ENCODE data around the gene ZNF646.
"Not testable (repeated sequence)": the region's sequence is repeated elsewhere in the genome, so short reads cannot be mapped to it uniquely, and the experiment has no call there.

Gene ZNF646

DNA sequence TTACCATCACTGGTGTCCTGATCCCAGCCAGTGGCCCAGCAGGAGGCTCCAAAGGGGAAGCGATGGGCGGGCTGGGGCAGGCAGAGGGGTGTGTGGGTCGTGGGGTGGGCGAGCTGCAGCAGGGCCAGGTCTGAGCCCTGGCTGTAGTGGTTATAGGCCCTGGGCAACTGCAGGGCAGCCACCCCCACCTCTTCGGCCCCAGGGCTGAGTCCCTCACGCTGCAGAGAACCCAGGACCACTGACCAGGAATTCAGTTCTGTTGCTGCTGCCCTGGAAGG, 12.3 kb downstream of the ZNF646 start:
- Mint-ChIP-seq H3K4me1 (peaks cover 27% of the 10 kb centered on the region), H3K27ac (no peak overlapping the region), H3K27me3 (no peaks in the 10 kb centered on the region), H3K9me3 (no peaks in the 10 kb centered on the region), H3K4me3 (no peak overlapping the region)
- ATAC-seq (no peak), DNase-seq (no peak)

DNA sequence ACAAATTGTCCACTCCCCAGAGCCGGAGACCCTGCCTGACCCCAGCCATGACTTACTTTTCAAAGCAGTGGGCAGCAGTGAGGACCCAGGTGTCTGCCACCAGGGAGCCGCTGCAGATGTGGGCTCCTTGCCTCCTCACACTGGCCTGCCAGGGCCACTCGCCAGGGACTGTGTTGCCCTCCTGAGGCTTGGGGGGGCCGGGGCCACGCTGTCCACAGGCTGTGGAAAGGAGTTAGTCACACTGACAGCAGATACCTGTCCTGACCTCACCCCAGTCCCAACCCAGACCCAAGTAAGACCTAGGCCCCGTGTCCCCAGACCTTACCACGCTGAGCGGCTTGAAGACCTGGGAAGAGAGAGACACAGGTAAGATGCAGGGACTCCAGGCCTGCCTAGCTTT, 13.3 kb downstream of the ZNF646 start:
- peaks cover 19% of the 10 kb centered on the region for H3K4me1 Mint-ChIP-seq
- H3K27me3 Mint-ChIP-seq, result no peaks in the 10 kb centered on the region
- H3K4me3 Mint-ChIP-seq, result no peak overlapping the region
- no peak overlapping the region for H3K27ac Mint-ChIP-seq
- no peaks in the 10 kb centered on the region for H3K9me3 Mint-ChIP-seq
- ATAC-seq, result no peak
- no peak for DNase-seq

DNA sequence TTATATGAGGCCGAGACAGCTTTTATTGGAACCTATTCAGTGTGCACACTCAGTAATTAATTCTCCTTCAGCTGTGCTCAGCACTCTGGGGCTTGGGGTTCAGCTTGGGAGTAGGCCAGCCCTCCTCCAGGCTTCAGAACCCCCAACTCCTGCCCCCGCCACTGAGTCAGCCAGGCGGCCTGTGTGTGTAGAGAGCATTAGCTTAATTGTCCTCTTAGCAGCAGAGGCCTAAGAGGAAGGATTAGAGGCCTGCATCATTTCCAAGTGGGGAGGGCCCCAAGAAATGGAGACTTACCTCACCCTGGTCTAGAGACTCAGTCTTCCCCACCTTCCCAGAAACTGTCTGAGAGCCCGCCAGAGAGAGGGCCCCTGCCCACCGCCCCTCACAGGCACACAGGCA, 13.7 kb downstream of the ZNF646 start:
- Mint-ChIP-seq H3K4me3 (no peak overlapping the region), H3K9me3 (no peaks in the 10 kb centered on the region), H3K4me1 (peaks cover 24% of the 10 kb centered on the region), H3K27me3 (no peaks in the 10 kb centered on the region), H3K27ac (no peak overlapping the region)
- ATAC-seq, result no peak
- no peak for DNase-seq

DNA sequence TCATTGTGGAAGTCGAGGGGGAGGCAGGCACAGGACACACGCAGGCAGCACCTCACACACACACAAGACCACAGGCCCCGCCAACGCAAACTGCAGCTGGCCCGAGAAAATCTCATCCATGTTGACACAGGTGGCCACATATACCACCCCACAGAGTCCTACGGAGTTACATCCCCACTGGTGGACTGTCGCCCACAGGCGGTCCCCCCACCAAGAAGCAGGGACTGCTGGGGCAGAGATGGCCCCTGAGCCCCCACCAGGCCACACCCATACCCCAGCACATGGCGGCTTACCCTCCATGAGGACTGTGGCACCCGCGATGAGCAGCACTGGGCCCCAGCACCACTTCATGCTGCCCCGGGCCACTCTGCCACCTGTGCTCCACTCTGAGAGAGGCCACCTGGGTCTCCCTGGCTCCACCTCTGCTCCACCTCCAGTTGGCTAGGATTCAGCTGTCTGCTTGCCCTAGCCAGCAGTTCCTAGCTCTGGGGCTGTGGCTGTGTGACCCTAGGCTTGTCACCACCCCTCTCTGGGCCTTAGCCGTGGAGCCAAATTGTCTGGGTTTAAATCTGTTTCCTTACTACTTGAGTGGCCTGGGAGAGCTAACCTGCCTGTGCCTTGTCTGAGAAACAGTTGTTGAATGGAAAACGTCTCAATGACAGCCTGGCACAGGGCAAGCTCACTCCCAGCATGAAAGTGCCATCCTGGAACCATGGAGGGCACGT, 14.4 kb downstream of the ZNF646 start, which contains the start of gene PRSS53:
PRSS53 (minus strand) TSS at position 485 of the 725 bp plus-strand sequence; CDS start at position 351, 134 bp downstream.
- Mint-ChIP-seq H3K4me1 (peaks cover 30% of the 10 kb centered on the region), H3K27me3 (no peaks in the 10 kb centered on the region), H3K9me3 (no peaks in the 10 kb centered on the region), H3K4me3 (no peak within 1 kb of the TSS), H3K27ac (peak within 1 kb of the TSS in 1 of 2 donors; percentile 50)
- ATAC-seq (no peak), DNase-seq (no peak)

DNA sequence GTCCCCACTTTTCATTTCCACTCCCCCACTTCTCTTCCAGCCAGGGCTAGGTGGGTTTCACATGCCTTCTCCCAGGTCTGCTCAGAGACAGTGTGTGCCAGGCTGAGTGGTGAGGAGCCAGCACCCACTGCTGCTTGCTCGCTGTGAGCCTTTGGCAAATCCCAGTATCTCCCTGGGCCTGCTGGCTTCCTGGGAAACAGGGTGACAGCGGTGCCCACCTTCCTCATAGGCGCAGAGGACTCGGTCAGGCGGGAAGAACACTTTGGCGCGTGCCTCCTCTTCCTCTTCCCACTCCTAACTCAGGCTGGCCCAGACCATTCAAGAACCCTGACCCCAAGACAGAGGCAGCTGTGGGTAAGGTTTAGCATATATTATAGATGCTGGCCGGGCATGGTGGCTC, 15.0 kb downstream of the ZNF646 start:
- Mint-ChIP-seq H3K27ac (peak overlapping the region in 1 of 2 donors; percentile 50), H3K4me1 (peaks cover 36% of the 10 kb centered on the region), H3K9me3 (no peaks in the 10 kb centered on the region), H3K4me3 (no peak overlapping the region), H3K27me3 (no peaks in the 10 kb centered on the region)
- DNase-seq (no peak), ATAC-seq (no peak)

DNA sequence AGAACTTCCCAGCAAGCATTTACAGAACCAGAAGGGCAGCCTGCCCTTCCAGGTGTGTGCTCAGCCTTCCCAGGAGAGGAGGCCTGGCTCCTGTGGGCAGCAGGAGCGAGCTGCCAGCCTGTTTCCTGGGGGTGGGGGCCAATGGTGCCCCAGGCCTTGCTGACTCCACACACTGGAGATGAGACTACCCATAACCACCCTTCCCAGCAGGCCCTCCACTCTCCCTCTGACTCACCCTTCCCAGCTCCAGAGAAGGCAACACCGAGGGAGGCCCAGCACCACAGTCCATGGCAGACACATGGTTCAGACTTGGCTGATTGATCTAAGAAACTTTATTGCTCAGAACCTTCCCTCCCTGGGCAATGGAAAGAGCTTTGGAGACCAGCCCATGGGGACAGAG, 16.3 kb downstream of the ZNF646 start:
- Mint-ChIP-seq H3K27ac (no peak overlapping the region), H3K9me3 (peaks cover 0 to 2% of the 10 kb centered on the region in 2 donors), H3K4me3 (no peak overlapping the region), H3K4me1 (peaks cover 46% of the 10 kb centered on the region), H3K27me3 (no peaks in the 10 kb centered on the region)
- no peak for ATAC-seq
- no peak for DNase-seq

DNA sequence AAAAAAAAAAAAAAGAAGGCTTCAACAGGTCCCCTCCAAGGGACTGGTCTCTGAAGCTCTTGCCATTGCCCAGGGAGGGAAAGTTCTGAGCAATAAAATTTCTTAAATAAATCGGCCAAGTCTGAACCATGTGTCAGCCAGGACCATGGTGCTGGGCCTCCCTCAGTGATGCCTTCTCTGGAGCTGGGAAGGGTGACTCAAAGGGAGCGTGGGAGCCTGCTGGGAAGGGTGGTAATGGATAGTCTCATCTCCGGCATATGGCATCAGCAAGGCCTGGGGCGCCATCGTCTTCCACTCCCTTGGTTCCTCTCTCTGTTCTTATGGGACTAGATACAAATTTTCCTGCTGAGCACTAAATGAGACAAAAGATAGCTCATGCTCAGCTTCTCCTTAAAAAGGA, 18.1 kb downstream of the ZNF646 start:
- Mint-ChIP-seq H3K27me3 (no peaks in the 10 kb centered on the region), H3K4me1 (peaks cover 52% of the 10 kb centered on the region), H3K9me3 (peaks cover 0 to 5% of the 10 kb centered on the region in 2 donors), H3K27ac (no peak overlapping the region), H3K4me3 (no peak overlapping the region)
- ATAC-seq (no peak), DNase-seq (no peak)

DNA sequence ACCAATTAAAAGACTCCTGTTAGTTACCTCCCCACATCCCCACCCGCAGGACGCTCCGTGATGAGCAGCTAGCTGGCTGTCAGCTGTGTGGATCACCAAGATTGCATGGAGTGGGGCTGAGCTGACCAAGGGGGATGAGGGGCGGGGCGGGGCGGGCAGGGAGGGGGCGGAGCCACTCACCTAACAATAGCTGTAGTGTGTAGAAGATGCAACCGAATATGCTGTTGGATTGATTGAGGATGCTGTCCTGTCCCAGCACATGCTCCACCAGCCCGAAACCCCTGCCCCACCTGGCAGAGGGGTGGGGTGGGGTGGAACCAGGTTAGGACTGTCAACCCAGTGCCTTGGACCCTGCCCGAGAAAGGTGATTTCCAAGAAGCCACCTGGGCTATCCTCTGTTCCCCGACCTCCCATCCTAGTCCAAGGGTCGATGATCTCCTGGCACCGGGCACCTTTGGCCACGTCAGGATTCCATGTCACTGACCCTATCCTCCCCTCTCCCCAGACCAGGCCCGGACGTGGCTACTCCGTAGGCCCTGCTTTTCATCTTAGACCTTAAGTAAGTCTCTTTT, 19.0 kb downstream of the ZNF646 start:
- H3K4me1 Mint-ChIP-seq, result peaks cover 50% of the 10 kb centered on the region
- H3K9me3 Mint-ChIP-seq, result peaks cover 0 to 5% of the 10 kb centered on the region in 2 donors
- peak overlapping the region; percentile 40 to 67 for H3K4me3 Mint-ChIP-seq
- no peak for DNase-seq
- ATAC-seq, result no peak
- H3K27ac Mint-ChIP-seq, result no peak overlapping the region
- H3K27me3 Mint-ChIP-seq, result no peaks in the 10 kb centered on the region

DNA sequence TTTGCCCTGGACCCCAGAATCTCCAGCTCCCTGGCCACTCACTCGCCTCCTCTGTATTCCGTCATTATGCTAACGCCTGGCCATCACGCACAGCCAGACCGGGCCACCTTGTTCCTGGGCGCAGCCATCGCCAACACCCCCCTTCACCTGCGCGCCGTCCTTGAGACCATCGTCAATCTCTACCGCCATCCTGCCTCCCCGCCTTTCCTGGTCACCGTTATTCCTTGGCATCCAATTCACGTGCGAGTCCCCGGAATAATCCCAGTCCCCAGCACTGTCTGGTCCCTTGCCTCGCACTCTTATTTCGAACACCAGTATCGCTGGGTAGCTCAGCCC, 19.8 kb downstream of the ZNF646 start:
- H3K4me3 Mint-ChIP-seq, result peak overlapping the region; percentile 95 to 98
- DNase-seq (no peak), ATAC-seq (no peak)
- peaks cover 0 to 5% of the 10 kb centered on the region in 2 donors for H3K9me3 Mint-ChIP-seq
- no peaks in the 10 kb centered on the region for H3K27me3 Mint-ChIP-seq
- H3K27ac Mint-ChIP-seq, result peak overlapping the region; percentile 97 to 98
- H3K4me1 Mint-ChIP-seq, result peaks cover 42% of the 10 kb centered on the region

DNA sequence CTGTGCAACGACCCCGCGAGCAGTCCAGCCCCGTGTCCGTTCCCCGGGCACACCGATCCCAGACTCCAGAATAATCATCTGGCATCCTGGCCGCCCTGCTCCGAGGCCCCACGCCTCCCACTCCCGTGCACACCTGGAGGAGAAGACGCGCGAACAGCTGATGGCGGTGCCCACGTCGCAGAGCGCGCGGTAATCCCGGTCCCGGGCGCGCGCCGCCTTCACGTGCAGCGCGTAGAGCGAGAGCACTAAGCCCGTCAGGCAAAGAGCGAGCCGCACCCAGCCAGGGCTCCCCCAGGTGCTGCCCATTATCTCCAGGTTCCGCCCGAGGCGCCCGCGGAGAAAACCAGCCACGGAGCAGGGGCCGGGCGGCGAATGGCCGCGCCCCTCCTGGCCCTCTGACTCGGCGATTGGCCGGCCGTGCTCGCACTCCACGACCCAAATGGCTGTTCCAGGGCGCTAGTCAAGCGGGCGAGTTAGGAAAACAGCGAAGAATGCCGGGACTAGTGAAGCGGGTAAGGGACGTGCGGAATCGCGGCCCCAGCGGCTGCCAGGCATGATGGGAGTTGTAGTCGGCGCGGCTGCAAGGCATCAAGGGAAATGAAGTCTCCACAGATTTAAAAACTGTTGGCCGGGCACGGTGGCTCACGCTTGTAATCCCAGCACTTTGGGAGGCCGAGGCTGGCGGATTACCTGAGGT, 20.4 kb downstream of the ZNF646 start, which contains the start of gene VKORC1:
VKORC1 (minus strand) TSS at position 374 of the 697 bp plus-strand sequence; CDS start at position 306, 68 bp downstream.
- ATAC-seq (peak; percentile 95), DNase-seq (peak; percentile 88 to 91)
- no peaks in the 10 kb centered on the region for H3K27me3 Mint-ChIP-seq
- peak within 1 kb of the TSS; percentile 95 to 98 for H3K4me3 Mint-ChIP-seq
- H3K9me3 Mint-ChIP-seq, result peaks cover 0 to 5% of the 10 kb centered on the region in 2 donors
- peak within 1 kb of the TSS; percentile 97 to 98 for H3K27ac Mint-ChIP-seq
- H3K4me1 Mint-ChIP-seq, result peaks cover 41% of the 10 kb centered on the region

DNA sequence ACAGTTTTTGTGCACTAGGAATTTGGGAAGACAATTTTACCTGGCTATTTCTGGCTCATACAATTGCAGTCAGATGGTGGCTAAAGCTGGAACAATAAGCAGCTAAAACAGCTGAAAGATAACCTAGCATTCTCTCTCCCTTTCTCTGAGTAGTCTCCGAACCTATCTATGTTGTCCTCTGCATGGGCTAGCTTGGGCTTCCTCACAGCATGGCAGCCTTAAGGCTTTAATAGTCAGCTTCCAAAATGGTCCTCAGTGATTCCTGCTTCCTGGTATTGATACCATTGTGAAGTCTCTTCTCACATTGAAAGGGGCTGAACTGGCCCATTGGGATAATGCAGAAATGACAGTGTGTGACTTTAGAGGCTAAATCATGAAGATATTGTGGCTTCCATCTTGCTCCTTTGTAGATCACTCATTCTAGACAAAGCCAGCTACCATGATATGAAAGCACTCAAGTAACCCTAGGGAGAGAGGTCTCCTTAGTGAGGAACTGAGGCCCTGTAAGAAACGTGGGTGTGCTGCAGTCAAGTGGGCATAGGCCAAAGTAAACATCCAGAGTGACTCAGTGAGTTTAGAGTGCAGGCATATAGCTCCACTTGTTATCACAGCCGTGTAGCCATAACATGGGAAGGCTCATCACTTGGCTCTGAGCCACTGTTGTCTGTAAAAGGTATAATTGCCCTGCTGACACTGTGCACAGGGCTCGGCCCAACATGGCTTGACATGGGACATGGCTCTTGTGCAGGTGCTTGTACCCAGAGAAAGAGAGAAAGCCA, 25.8 kb downstream of the ZNF646 start:
- no peak for ATAC-seq
- Mint-ChIP-seq H3K4me3 (no peak overlapping the region), H3K4me1 (peaks cover 11% of the 10 kb centered on the region), H3K27me3 (no peaks in the 10 kb centered on the region), H3K9me3 (peaks cover 0 to 5% of the 10 kb centered on the region in 2 donors), H3K27ac (no peak overlapping the region)
- no peak for DNase-seq

DNA sequence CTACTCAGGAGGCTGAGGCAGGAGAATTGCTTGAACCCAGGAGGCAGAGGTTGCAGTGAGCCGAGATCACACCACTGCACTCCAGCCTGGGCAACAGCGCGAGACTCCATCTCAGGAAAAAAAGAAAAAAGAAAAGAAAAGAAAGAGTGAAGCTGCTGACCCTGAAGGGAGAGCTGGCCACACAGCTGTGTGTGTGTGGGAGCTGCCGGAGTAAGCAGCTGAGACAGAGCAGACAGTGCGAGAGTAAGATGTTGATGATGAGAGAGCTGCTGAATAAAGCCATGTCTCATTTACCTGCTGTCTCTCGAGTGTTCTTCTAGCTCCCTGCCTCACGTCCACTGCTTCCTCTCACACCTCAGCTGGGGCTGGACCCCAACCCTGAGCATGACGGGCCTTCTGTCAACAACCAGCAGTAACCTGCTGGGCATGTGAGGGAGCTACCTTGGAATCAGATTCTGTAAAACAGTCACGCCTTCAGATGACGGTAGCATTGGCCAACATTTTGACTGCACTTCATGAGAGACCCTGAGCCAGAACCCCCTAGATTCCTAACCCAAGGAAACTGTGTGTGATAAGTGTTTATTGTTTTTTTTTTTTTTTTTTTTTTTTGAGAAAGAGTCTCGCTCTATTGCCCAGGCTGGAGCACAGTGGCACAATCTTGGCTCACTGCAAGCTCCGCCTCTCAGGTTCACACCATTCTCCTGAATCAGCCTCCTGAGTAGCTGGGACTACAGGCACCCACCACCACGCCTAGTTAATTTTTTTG, 26.8 kb downstream of the ZNF646 start:
- not testable (repeated sequence) for DNase-seq, H3K4me1 Mint-ChIP-seq, H3K4me3 Mint-ChIP-seq, ATAC-seq, H3K9me3 Mint-ChIP-seq, H3K27me3 Mint-ChIP-seq
- peak overlapping the region in 1 of 2 donors; percentile 1 for H3K27ac Mint-ChIP-seq

DNA sequence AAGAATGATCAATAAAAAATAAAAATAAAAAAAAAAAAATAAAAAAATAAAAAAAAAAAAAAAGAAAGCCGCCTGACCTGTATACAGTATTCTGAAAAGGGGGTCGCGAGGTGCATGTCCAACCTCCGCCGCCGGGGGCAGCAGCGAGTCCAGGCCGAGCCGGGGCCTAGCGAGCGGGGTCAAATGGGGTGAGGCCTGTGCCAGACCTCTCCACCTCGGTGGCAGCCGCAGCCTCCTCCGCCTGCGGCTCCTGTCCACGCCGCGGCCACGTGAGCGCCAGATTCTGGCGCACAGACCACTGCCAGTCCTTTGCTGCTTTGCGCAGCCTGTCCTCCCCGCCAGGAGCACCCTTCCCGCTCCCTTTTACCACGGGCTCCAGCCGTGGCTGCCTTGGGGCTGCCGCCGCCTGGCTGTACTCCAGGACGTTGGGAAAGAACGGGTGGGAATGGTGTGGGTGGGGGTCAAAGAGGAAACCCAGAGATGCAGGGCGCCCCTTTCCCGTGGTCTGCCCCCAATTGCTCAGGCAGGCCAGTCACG, 31.5 kb downstream of the ZNF646 start:
- Mint-ChIP-seq H3K9me3 (no peaks in the 10 kb centered on the region), H3K27ac (peak overlapping the region; percentile 16 to 82), H3K4me1 (peaks cover 35% of the 10 kb centered on the region), H3K27me3 (no peaks in the 10 kb centered on the region), H3K4me3 (peak overlapping the region; percentile 64 to 66)
- peak; percentile 71 for ATAC-seq
- peak; percentile 90 to 92 for DNase-seq

DNA sequence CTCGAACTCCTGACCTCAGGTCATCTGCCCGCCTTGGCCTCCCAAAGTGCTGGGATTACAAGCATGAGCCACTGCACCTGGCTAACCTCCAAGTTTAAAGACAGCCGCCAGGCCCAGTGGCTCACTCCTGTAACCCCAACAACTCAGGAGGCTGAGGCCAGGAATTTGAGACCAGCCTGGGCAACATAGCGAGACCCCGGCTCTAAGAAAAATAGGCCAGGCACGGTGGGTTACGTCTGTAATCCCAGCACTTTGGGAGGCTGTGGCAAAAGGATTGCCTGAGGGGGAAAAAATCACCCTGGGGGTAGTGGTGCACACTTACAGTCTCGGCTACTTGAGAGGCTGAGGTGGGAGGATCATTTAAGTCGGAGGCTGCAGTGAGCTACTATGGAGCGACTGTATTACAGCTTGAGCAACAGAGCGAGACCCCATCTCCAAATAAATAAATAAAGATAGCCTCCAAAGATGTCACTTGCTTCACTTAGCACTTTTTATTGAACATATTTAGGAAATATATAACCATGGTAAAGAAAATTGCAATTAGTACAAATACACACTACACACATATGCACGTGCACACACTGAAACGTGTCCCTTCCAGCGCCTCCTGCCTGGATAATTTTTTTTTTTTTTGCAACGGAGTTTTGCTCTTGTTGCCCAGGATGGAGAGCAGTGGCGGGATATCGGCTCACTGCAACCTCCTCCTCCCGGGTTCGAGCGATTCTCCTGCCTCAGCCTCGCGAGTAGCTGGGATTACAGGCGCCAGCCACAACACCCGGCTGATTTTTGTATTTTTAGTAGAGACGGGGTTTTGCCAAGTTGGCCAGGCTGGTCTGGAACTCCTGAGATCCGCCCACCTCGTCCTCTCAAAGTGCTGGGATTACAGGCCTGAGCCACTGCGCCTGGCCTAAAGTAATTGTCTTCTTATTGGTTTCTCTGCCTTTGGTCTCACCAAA, 32.6 kb downstream of the ZNF646 start:
- Mint-ChIP-seq H3K27ac (no peak overlapping the region), H3K4me3 (peak overlapping the region; percentile 90 to 95), H3K27me3 (no peaks in the 10 kb centered on the region), H3K4me1 (peaks cover 36% of the 10 kb centered on the region), H3K9me3 (no peaks in the 10 kb centered on the region)
- no peak for ATAC-seq
- DNase-seq, result no peak
